H9 (cell line): ENCODE results near the gene FXN. TPM values are rescaled to one million over a fixed set of nuclear protein-coding genes. Genes with fewer than 3 reads are reported as not detected.

Experiments
- DNase-seq: peaks from one replicate; pipeline ENCODE4 v3.0.0-alpha.2; 2017
- H2AFZ ChIP-seq: one replicate; pipeline ENCODE4 v1.6.1; 2013; ENCODE audit warnings: mild to moderate bottlenecking, low read length, control low read depth, moderate library complexity
- H2AK5ac ChIP-seq: 2 replicates; pipeline ENCODE4 v1.6.1; 2013; ENCODE audit warnings: low read length, control low read depth, mixed read lengths; ENCODE audit not compliant: insufficient read length
- H2BK120ac ChIP-seq: one replicate; pipeline ENCODE4 v1.6.1; 2013; ENCODE audit warnings: low read depth, mild to moderate bottlenecking, low read length, control low read depth, inconsistent platforms; ENCODE audit not compliant: poor library complexity, severe bottlenecking
- H2BK12ac ChIP-seq: 2 replicates; pipeline ENCODE4 v1.6.1; 2013; ENCODE audit warnings: low read length, control low read depth, mixed read lengths, low read depth; ENCODE audit not compliant: insufficient read length
- H2BK15ac ChIP-seq: 2 replicates; pipeline ENCODE4 v1.6.1; 2013; ENCODE audit warnings: low read depth, low read length, control low read depth
- H2BK20ac ChIP-seq: one replicate; pipeline ENCODE4 v1.6.1; 2013; ENCODE audit warnings: low read depth, mild to moderate bottlenecking, low read length, control low read depth, inconsistent platforms; ENCODE audit not compliant: poor library complexity, severe bottlenecking
- H2BK5ac ChIP-seq: 2 replicates; pipeline ENCODE4 v1.6.1; 2013; ENCODE audit warnings: low read length, control low read depth, mixed read lengths; ENCODE audit not compliant: insufficient read length
- H3K14ac ChIP-seq: 2 replicates; pipeline ENCODE4 v1.6.1; 2013; ENCODE audit warnings: low read length, control low read depth; ENCODE audit not compliant: insufficient read depth
- H3K18ac ChIP-seq: 2 replicates; pipeline ENCODE4 v1.6.1; 2013; ENCODE audit warnings: low read depth, mild to moderate bottlenecking, mixed read lengths, low read length, control low read depth; ENCODE audit not compliant: insufficient read length
- H3K23ac ChIP-seq: 2 replicates; pipeline ENCODE4 v1.6.1; 2013; ENCODE audit warnings: low read length, control low read depth, mixed read lengths, low read depth; ENCODE audit not compliant: insufficient read length
- H3K23me2 ChIP-seq: 2 replicates; pipeline ENCODE4 v1.6.1; 2013; ENCODE audit warnings: low read depth, mild to moderate bottlenecking, mixed read lengths, low read length, control low read depth; ENCODE audit not compliant: insufficient read length, poor library complexity, severe bottlenecking
- H3K27ac ChIP-seq: 2 replicates; pipeline ENCODE4 v1.5.1; 2013; ENCODE audit warnings: low read length, control low read depth, mixed read lengths, low read depth; ENCODE audit not compliant: insufficient read length
- H3K27me3 ChIP-seq: 2 replicates; pipeline ENCODE4 v1.6.1; 2013; ENCODE audit warnings: low read length, control low read depth, inconsistent platforms; ENCODE audit not compliant: insufficient read depth
- H3K4ac ChIP-seq: 2 replicates; pipeline ENCODE4 v1.6.1; 2013; ENCODE audit warnings: low read depth, mild to moderate bottlenecking, control low read depth, inconsistent platforms, low read length, moderate library complexity
- H3K4me1 ChIP-seq: 2 replicates; pipeline ENCODE4 v1.6.1; 2013; ENCODE audit warnings: low read length, control low read depth, inconsistent platforms; ENCODE audit not compliant: insufficient read depth
- H3K4me2 ChIP-seq: 2 replicates; pipeline ENCODE4 v1.6.1; 2013; ENCODE audit warnings: low read length, control low read depth, mixed read lengths; ENCODE audit not compliant: insufficient read length, insufficient read depth
- H3K56ac ChIP-seq: 2 replicates; pipeline ENCODE4 v1.6.1; 2013; ENCODE audit warnings: low read depth, mild to moderate bottlenecking, mixed read lengths, low read length, control low read depth; ENCODE audit not compliant: insufficient read length
- H3K79me1 ChIP-seq: 2 replicates; pipeline ENCODE4 v1.6.1; 2013; ENCODE audit warnings: low read depth, mild to moderate bottlenecking, moderate library complexity, low read length, control low read depth, inconsistent platforms; ENCODE audit not compliant: insufficient read depth, poor library complexity, severe bottlenecking
- H3K79me2 ChIP-seq: 2 replicates; pipeline ENCODE4 v1.6.1; 2013; ENCODE audit warnings: low read length, control low read depth, inconsistent platforms; ENCODE audit not compliant: insufficient read depth
- H3K9ac ChIP-seq: 2 replicates; pipeline ENCODE4 v1.6.1; 2013; ENCODE audit warnings: low read length, control low read depth, mixed read lengths; ENCODE audit not compliant: insufficient read length; ENCODE audit errors: extremely low read depth
- H3K9me3 ChIP-seq: one replicate; pipeline ENCODE4 v1.6.1; 2013; ENCODE audit warnings: low read depth, low read length, inconsistent platforms; ENCODE audit not compliant: control insufficient read depth
- H3T11ph ChIP-seq: one replicate; pipeline ENCODE4 v1.6.1; 2013; ENCODE audit warnings: mild to moderate bottlenecking, low read length, control low read depth, inconsistent platforms
- H4K20me1 ChIP-seq: one replicate; pipeline ENCODE4 v1.6.1; 2013; ENCODE audit not compliant: control insufficient read depth, insufficient read length, insufficient read depth
- H4K5ac ChIP-seq: 2 replicates; pipeline ENCODE4 v1.6.1; 2013; ENCODE audit warnings: low read depth, mild to moderate bottlenecking, mixed read lengths, low read length, control low read depth; ENCODE audit not compliant: insufficient read length
- H4K8ac ChIP-seq: replicated peaks from 2 replicates; pipeline ENCODE4 v1.6.1; 2013; ENCODE audit warnings: low read length, control low read depth, mixed read lengths, low read depth; ENCODE audit not compliant: insufficient read length
- H4K91ac ChIP-seq: 2 replicates; pipeline ENCODE4 v1.6.1; 2013; ENCODE audit warnings: low read depth, mild to moderate bottlenecking, moderate library complexity, mixed read lengths, low read length, control low read depth; ENCODE audit not compliant: insufficient read length
- H3K27ac Mint-ChIP-seq, 3 experiments: 2 replicates in 2 of 3; 3 replicates in 1 of 3; pipeline ENCODE4 v1.8.0; 2020 to 2021; ENCODE audit warnings: mixed read lengths in 3 of 3, mild to moderate bottlenecking in 1 of 3, moderate library complexity in 1 of 3
- H3K27me3 Mint-ChIP-seq: 2 replicates; pipeline ENCODE4 v1.8.0; 2021; ENCODE audit warnings: low read depth, mild to moderate bottlenecking, moderate library complexity, mixed read lengths
- H3K36me3 Mint-ChIP-seq, 3 experiments: 2 replicates in 2 of 3; 3 replicates in 1 of 3; pipeline ENCODE4 v1.8.0; 2020 to 2021; ENCODE audit warnings: low read depth in 3 of 3, mixed read lengths in 3 of 3; ENCODE audit not compliant: insufficient read depth in 1 of 3
- H3K4me1 Mint-ChIP-seq, 2 experiments: 2 replicates each; pipeline ENCODE4 v1.8.0; 2020; ENCODE audit warnings: mixed read lengths in 2 of 2
- H3K4me3 Mint-ChIP-seq, 2 experiments: 2 replicates in 1 of 2; 3 replicates in 1 of 2; pipeline ENCODE4 v1.8.0; 2020 to 2021; ENCODE audit warnings: mild to moderate bottlenecking in 2 of 2, mixed read lengths in 2 of 2, moderate library complexity in 1 of 2
- H3K9me3 Mint-ChIP-seq, 2 experiments: 2 replicates in 1 of 2; 3 replicates in 1 of 2; pipeline ENCODE4 v1.8.0; 2020; ENCODE audit warnings: mild to moderate bottlenecking in 2 of 2, mixed read lengths in 2 of 2, moderate library complexity in 1 of 2
- CTCF ChIP-seq: fragments of 200-600 bp; sonication (generic); conservative IDR thresholded peaks from 3 replicates; pipeline ENCODE4 v1.8.0; 2021; ENCODE audit warnings: antibody characterized with exemption, mild to moderate bottlenecking
- WGBS: extraction: QIAGEN DNeasy Blood & Tissue Kit; methylation state at CpG from one replicate; pipeline ENCODE4 v1.1.7; 2013; ENCODE audit warnings: missing lambda C conversion rate, low lambda C conversion rate, mixed read lengths; ENCODE audit not compliant: insufficient read length; ENCODE audit errors: extremely low coverage; 5-methylcytosine and 5-hydroxymethylcytosine counted together
- total RNA-seq: library from RNA; stranded (reverse); gene quantifications from 2 replicates; pipeline ENCODE4 v1.2.1, GENCODE V29; 2021

The FXN gene
- total RNA-seq, 1 experiment from 2014 or later = 34.4 TPM

GRCh38 chr9:68999393-69000105 lies 36.0 kb upstream of the FXN start:
- H2AK5ac ChIP-seq = no peak overlapping the region
- H3K9ac ChIP-seq = no peak overlapping the region
- H3K56ac ChIP-seq = no peak overlapping the region
- Mint-ChIP-seq H3K27me3 (no peaks in the 10 kb centered on the region), H3K36me3 (no peaks in the 10 kb centered on the region), H3K9me3 (no peaks in the 10 kb centered on the region), H3K4me1 (peaks cover 26 to 35% of the 10 kb centered on the region in 2 experiments), H3K4me3 (no peak overlapping the region), H3K27ac (no peak overlapping the region; a peak in 1 of 7 replicates)
- H3K23ac ChIP-seq = no peak overlapping the region
- H3K23me2 ChIP-seq = no peaks in the 10 kb centered on the region
- H4K20me1 ChIP-seq = no peaks in the 10 kb centered on the region
- no peak overlapping the region for H4K8ac ChIP-seq
- DNase-seq = peak; percentile 81
- no peak overlapping the region for H2AFZ ChIP-seq
- H3K79me1 ChIP-seq = no peaks in the 10 kb centered on the region
- H2BK20ac ChIP-seq = no peak overlapping the region
- H3K9me3 ChIP-seq = no peaks in the 10 kb centered on the region
- no peak overlapping the region for H2BK5ac ChIP-seq
- H4K5ac ChIP-seq = no peak overlapping the region
- H3K18ac ChIP-seq = no peak overlapping the region
- H2BK15ac ChIP-seq = no peak overlapping the region
- H3K79me2 ChIP-seq = no peaks in the 10 kb centered on the region
- no peak overlapping the region for H3K27ac ChIP-seq
- no peak overlapping the region for H3K14ac ChIP-seq
- H3K4ac ChIP-seq = no peak overlapping the region
- no peak overlapping the region for H2BK12ac ChIP-seq
- H4K91ac ChIP-seq = no peak overlapping the region
- H2BK120ac ChIP-seq = no peak overlapping the region
- no CpG with 5 or more reads among the region's 10 CpGs for WGBS
- TF ChIP-seq CTCF = peak; percentile 93
- no peak overlapping the region for H3T11ph ChIP-seq
- H3K4me2 ChIP-seq = no peak overlapping the region
- no peaks in the 10 kb centered on the region for H3K4me1 ChIP-seq
- H3K27me3 ChIP-seq = no peaks in the 10 kb centered on the region
